Fibroblast of lung (primary cell): ENCODE results near the gene PCBP4. TPM values are rescaled to one million over a fixed set of nuclear protein-coding genes. Genes with fewer than 3 reads are reported as not detected.

Source experiments
- DNase-seq, 2 donors: peaks; one replicate each; pipeline versions ENCODE4 v3.0.0 to v3.0.0-alpha.2; 2010; ENCODE audit warnings: low read depth in 2 of 2
- H2AFZ ChIP-seq: 2 replicates; pipeline ENCODE4 v1.5.1; 2012; ENCODE audit warnings: low read length, control low read depth, inconsistent platforms
- H3K27ac ChIP-seq: 2 replicates; pipeline ENCODE4 v1.5.1; 2011; ENCODE audit warnings: low read length, control low read depth; ENCODE audit not compliant: insufficient read depth
- H3K27me3 ChIP-seq: 2 replicates; pipeline ENCODE4 v1.5.1; 2011; ENCODE audit warnings: mild to moderate bottlenecking, low read length; ENCODE audit not compliant: control insufficient read depth, insufficient read depth
- H3K36me3 ChIP-seq: 2 replicates; pipeline ENCODE4 v1.5.1; 2011; ENCODE audit warnings: low read length; ENCODE audit not compliant: control insufficient read depth, insufficient read depth
- H3K4me1 ChIP-seq: 2 replicates; pipeline ENCODE4 v1.5.1; 2011; ENCODE audit warnings: low read length; ENCODE audit not compliant: control insufficient read depth, insufficient read depth; ENCODE audit errors: extremely low read depth
- H3K4me2 ChIP-seq: 2 replicates; pipeline ENCODE4 v1.5.1; 2011; ENCODE audit warnings: low read length, control low read depth; ENCODE audit not compliant: insufficient read depth; ENCODE audit errors: extremely low read depth
- H3K4me3 ChIP-seq, 4 experiments: fragments of 200-600 bp in 1 of 4; sonication (generic) in 1 of 4; replicated peaks in 1 of 4; 2 replicates each; pipeline ENCODE4 v1.5.1; 2011 to 2016; ENCODE audit warnings: low read length in 4 of 4, low read depth in 3 of 4, mild to moderate bottlenecking in 3 of 4, control low read depth in 2 of 4, inconsistent platforms in 1 of 4, mixed read lengths in 1 of 4; ENCODE audit not compliant: insufficient read depth in 1 of 4; ENCODE audit errors: control extremely low read depth in 1 of 4
- H3K79me2 ChIP-seq: 2 replicates; pipeline ENCODE4 v1.5.1; 2012; ENCODE audit warnings: mild to moderate bottlenecking, low read length, inconsistent platforms; ENCODE audit not compliant: control insufficient read depth, insufficient read depth
- H3K9ac ChIP-seq: 2 replicates; pipeline ENCODE4 v1.5.1; 2011; ENCODE audit warnings: mild to moderate bottlenecking, low read length, control low read depth; ENCODE audit not compliant: insufficient read depth
- H3K9me3 ChIP-seq: 2 replicates; pipeline ENCODE4 v1.5.1; 2012; ENCODE audit warnings: low read depth, low read length; ENCODE audit not compliant: control insufficient read depth, insufficient read depth
- H4K20me1 ChIP-seq: 2 replicates; pipeline ENCODE4 v1.5.1; 2011; ENCODE audit warnings: low read length; ENCODE audit not compliant: control insufficient read depth, insufficient read depth; ENCODE audit errors: extremely low read depth
- CTCF ChIP-seq, 2 donors: IDR thresholded peaks in 1 of 2; conservative IDR thresholded peaks in 1 of 2; 1 replicate in 1 of 2; 2 replicates in 1 of 2; pipeline ENCODE4 v1.5.1; 2011 to 2012; ENCODE audit warnings: low read length in 2 of 2, control low read depth in 1 of 2, inconsistent platforms in 1 of 2, low read depth in 1 of 2, mild to moderate bottlenecking in 1 of 2
- EZH2 ChIP-seq: IDR thresholded peaks from 2 replicates; pipeline ENCODE4 v1.5.1; 2012; ENCODE audit warnings: low read length, control low read depth, mild to moderate bottlenecking; ENCODE audit errors: missing control alignments
- polyA plus RNA-seq, 2 donors: library from polyadenylated mRNA; depleted of rRNA in 1 of 2; stranded (reverse) in 1 of 2; unstranded in 1 of 2; fragments of >200 nt; gene quantifications; 2 replicates each; pipeline ENCODE4 v1.2.1, GENCODE V29; 2011 to 2012; ENCODE audit warnings: missing spikeins in 1 of 2
- total RNA-seq: library from RNA; depleted of rRNA; stranded (reverse); fragments of >200 nt; gene quantifications from 2 replicates; pipeline ENCODE4 v1.2.1, GENCODE V29; 2014

PCBP4 gene
- total and polyA plus RNA-seq, 2 donors (not counting 1 experiment from before 2014, with no cell fraction given): 40.2 to 46.2 TPM

DNA sequence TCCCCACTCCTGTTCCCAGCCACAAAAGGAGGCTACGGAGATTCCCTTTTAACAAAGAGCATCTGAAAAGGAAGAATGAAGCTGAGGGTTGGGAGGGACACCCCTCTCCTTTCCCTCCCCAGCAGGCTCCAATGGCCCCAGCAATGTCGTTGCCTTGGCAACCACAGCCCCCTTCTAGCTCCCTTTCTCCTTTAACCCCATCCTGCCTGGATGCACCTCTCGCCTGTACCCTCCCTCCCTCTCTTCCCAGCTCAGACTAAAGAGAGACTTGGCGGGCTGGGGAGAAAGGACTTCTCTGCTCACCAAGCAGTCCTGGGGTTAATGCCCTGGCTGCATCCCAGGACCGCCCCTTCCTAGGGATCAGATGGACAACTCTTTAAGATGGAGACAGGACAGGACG, 35.5 kb upstream of the PCBP4 start:
- TF ChIP-seq EZH2 (no peak), CTCF (conservative IDR thresholded peaks at IDR 0.05 in 1 of 2, IDR thresholded peaks at IDR 0.05 in 1 of 2; ENCODE audit: low read depth in 1 of 2, low read length in 2 of 2) (no peak)
- no peak overlapping the region for H2AFZ ChIP-seq
- H3K27ac ChIP-seq: no peak overlapping the region
- H3K9me3 ChIP-seq: no peaks in the 10 kb centered on the region
- peaks cover 14% of the 10 kb centered on the region for H3K4me1 ChIP-seq
- H3K27me3 ChIP-seq: no peaks in the 10 kb centered on the region
- no peak for DNase-seq
- no peaks in the 10 kb centered on the region for H3K79me2 ChIP-seq
- no peak overlapping the region for H3K4me2 ChIP-seq
- no peak overlapping the region for H3K9ac ChIP-seq
- no peak overlapping the region for H3K4me3 ChIP-seq
- no peaks in the 10 kb centered on the region for H3K36me3 ChIP-seq
- H4K20me1 ChIP-seq: no peaks in the 10 kb centered on the region

- Histone ChIP-seq H3K27me3 (no peaks in the 10 kb centered on the region), H3K9ac (no peak overlapping the region), H3K4me2 (no peak overlapping the region), H2AFZ (no peak overlapping the region), H3K27ac (no peak overlapping the region), H3K4me3 (no peak overlapping the region), H4K20me1 (no peaks in the 10 kb centered on the region), H3K9me3 (no peaks in the 10 kb centered on the region), H3K4me1 (peaks cover 14% of the 10 kb centered on the region), H3K79me2 (no peaks in the 10 kb centered on the region), H3K36me3 (no peaks in the 10 kb centered on the region)
- peak; percentile 42 to 54 for DNase-seq
- TF ChIP-seq EZH2 (no peak), CTCF (conservative IDR thresholded peaks at IDR 0.05 in 1 of 2, IDR thresholded peaks at IDR 0.05 in 1 of 2; ENCODE audit: low read depth in 1 of 2, low read length in 2 of 2) (peak; percentile 81 to 82)
These were observed 34.3 kb upstream of the PCBP4 start for GRCh38 chr3:52001443-52001974.

GRCh38 chr3:51999846-52000245, 32.6 kb upstream of the PCBP4 start:
- no peaks in the 10 kb centered on the region for H4K20me1 ChIP-seq
- H3K9ac ChIP-seq: no peak overlapping the region
- no peaks in the 10 kb centered on the region for H3K36me3 ChIP-seq
- H2AFZ ChIP-seq: no peak overlapping the region
- DNase-seq: no peak
- H3K4me3 ChIP-seq: no peak overlapping the region
- no peaks in the 10 kb centered on the region for H3K27me3 ChIP-seq
- H3K9me3 ChIP-seq: no peaks in the 10 kb centered on the region
- no peak overlapping the region for H3K27ac ChIP-seq
- H3K4me2 ChIP-seq: no peak overlapping the region
- H3K79me2 ChIP-seq: peaks cover 9% of the 10 kb centered on the region
- peaks cover 1% of the 10 kb centered on the region for H3K4me1 ChIP-seq
- TF ChIP-seq CTCF (conservative IDR thresholded peaks at IDR 0.05 in 1 of 2, IDR thresholded peaks at IDR 0.05 in 1 of 2; ENCODE audit: low read depth in 1 of 2, low read length in 2 of 2) (no peak), EZH2 (no peak)
